ENCODE data around the gene DNAAF3. TPM values are rescaled to one million over a fixed set of nuclear protein-coding genes. Genes with fewer than 3 reads are reported as not detected.
A peak's percentile ranks its signal among the peaks of the same experiment; 100 is the strongest.
"Not testable (repeated sequence)": the region's sequence is repeated elsewhere in the genome, so short reads cannot be mapped to it uniquely, and the experiment has no call there.

The DNAAF3 gene
- total and polyA plus RNA-seq, 2 donors from 2014 or later, result 5.1 to 11.4 TPM

DNA sequence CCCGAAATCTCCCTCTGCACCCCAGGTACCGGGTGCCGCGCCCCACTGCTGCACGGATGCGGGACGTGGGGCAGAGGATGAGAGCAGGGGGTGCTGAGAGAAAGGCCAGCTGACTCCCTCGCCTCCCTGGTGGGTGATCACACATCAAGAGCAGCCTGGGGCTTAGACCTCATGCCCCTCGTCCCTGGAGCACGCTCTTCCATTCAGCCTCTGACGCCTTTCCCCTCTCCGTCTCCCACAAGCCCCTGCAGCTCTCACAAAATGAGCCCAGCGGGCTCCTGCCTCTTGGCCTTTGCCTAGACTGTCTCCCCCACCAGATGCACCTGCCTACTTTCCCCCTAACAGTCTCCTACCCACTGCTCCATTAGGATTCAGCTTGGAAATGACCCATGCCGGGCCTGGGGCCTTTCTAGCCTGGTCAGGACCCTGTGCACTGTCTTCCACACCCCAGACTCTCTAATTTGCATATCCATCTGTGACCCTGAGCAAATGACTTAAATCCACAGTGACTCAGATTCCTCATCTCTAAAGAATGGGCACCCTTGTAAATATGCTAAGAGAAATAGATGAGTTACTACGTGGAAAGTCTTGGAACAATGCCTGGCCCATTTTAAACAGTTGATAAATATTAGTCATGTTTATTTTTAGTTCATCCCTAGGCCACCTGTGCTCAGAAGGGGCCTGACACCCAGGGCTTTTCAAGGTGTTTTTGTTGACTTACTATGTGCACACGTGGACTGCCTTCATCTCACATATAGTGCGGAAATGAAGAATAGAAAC, 43.5 kb upstream of the DNAAF3 start:
- Histone ChIP-seq H3K9ac (ENCODE audit: low read length in 3 of 3) (no peak overlapping the region), H3K36me3 (ENCODE audit: control insufficient read depth in 2 of 3, insufficient read depth in 3 of 3, low read length in 3 of 3) (no peaks in the 10 kb centered on the region), H3K27ac (ENCODE audit: low read depth in 2 of 2, low read length in 2 of 2) (no peak overlapping the region), H3K27me3 (ENCODE audit: control insufficient read depth, insufficient read depth, low read length) (no peaks in the 10 kb centered on the region), H3K9me3 (ENCODE audit: control insufficient read depth in 2 of 3, insufficient read depth in 1 of 3, low read length in 3 of 3) (peaks cover 0 to 4% (median 2%) of the 10 kb centered on the region in 3 donors), H3K4me3 (ENCODE audit: low read length in 3 of 3) (no peak overlapping the region), H3K4me1 (ENCODE audit: control insufficient read depth in 2 of 3, insufficient read depth in 2 of 3, low read depth in 1 of 3, low read length in 3 of 3) (no peaks in the 10 kb centered on the region)
- intact Hi-C loops (cut with DNase I), result no loop called here
- no peak for FAIRE-seq
- peak in 1 of 5 donors; percentile 47 for DNase-seq
- TF ChIP-seq, protein P1, sequence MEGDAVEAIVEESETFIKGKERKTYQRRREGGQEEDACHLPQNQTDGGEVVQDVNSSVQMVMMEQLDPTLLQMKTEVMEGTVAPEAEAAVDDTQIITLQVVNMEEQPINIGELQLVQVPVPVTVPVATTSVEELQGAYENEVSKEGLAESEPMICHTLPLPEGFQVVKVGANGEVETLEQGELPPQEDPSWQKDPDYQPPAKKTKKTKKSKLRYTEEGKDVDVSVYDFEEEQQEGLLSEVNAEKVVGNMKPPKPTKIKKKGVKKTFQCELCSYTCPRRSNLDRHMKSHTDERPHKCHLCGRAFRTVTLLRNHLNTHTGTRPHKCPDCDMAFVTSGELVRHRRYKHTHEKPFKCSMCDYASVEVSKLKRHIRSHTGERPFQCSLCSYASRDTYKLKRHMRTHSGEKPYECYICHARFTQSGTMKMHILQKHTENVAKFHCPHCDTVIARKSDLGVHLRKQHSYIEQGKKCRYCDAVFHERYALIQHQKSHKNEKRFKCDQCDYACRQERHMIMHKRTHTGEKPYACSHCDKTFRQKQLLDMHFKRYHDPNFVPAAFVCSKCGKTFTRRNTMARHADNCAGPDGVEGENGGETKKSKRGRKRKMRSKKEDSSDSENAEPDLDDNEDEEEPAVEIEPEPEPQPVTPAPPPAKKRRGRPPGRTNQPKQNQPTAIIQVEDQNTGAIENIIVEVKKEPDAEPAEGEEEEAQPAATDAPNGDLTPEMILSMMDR (IDR thresholded peaks at IDR 0.05; ENCODE audit: borderline replicate concordance, extremely low read depth, insufficient read depth), result no peak

DNA sequence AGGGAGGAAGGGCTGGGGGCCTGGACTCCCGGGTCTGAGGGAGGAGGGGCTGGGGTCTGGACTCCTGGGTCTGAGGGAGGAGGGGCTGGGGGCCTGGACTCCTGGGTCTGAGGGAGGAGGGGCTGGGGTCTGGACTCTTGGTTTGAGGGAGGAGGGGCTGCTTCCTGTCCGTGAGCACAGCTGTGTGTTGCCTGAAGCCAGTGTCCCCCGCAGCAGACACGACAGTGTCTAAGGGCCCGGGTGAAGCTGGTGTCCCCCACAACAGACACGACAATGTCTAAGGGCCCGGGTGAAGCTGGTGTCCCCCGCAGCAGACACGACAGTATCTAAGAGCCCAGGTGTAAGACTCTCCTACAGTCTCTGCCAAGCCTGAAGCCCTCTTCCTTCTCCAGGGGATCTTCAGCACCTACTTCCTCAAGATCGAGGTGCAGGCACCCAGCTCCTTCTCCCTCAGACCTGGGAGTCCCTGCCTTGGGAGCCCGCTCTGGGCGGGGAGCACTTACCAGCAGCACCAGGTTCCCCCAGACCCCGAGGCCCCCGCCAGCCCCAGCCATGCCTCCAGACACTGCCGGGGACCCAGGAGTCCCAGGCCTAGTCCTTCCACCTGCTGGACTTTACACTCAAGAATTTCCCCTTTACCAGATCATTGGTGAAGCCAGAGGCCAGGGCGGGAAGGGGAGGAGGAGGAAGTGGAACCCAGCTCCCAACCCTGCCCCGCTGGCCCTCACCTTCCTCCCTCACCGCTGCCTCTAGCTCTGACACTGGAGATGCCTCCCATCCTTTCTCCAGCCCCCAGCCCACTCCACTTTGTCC, 42.7 kb upstream of the DNAAF3 start, which contains the start of gene PTPRH:
Gene PTPRH, minus strand, starts transcription at position 622 of the 813 bp plus-strand sequence. Its CDS starts 68 bp downstream, at position 554.
- peak in 1 of 5 donors; percentile 70 for DNase-seq
- no peak for FAIRE-seq
- intact Hi-C loops (cut with DNase I), result no loop called here

DNA sequence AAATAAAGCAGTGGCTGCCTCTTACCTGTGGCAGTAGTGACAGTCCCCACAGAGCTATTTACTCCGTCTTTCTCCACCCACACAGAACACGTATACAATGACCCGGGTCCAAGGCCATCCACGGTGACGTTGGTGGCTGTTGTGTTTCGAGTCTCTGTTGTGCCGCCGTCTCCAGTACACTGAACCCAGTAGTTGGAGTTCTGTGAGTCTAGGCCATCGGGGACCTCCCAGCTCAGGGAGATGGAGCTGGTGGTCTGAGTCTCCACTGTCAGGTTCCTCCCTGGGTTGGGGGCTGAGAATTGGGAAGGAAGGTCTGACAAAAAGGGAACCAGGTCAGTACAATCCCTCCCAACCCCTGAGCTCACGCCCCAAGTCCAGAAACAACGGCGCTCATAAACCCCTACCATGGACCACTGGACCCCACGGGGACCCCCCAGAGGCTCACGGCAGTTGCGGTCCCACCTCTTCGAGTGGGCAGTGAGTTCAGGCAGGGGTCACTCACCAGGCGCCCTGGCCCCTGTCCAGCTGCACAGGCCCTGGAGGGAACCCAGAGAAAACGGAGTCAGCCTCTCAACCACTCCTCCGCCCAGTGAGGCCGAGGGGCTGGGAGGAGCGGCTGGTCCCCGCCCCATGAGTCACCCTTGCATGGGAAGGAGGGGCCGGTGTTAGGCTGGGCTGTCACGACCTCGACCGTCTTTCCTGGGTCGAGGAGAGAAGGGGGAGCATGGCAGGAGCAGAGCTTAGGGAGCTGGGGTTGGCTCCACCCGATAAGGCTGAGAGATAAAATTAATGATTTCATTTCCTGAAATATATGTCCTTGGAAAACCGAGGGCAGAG, 40.5 kb upstream of the DNAAF3 start:
- no peaks in the 10 kb centered on the region for H3K36me3 ChIP-seq (ENCODE audit: control insufficient read depth in 2 of 3, insufficient read depth in 3 of 3, low read length in 3 of 3)
- H3K4me3 ChIP-seq (ENCODE audit: low read length in 3 of 3), result no peak overlapping the region
- intact Hi-C loops (cut with DNase I), result no loop called here
- no peak overlapping the region for H3K9ac ChIP-seq (ENCODE audit: low read length in 3 of 3)
- TF ChIP-seq, protein P1 (IDR thresholded peaks at IDR 0.05; ENCODE audit: borderline replicate concordance, extremely low read depth, insufficient read depth), result no peak
- no peak overlapping the region for H3K27ac ChIP-seq (ENCODE audit: low read depth in 2 of 2, low read length in 2 of 2)
- peak; percentile 50 to 96 (median 72) for DNase-seq
- no peaks in the 10 kb centered on the region for H3K9me3 ChIP-seq (ENCODE audit: control insufficient read depth in 2 of 3, insufficient read depth in 1 of 3, low read length in 3 of 3)
- H3K27me3 ChIP-seq (ENCODE audit: control insufficient read depth, insufficient read depth, low read length), result no peaks in the 10 kb centered on the region
- FAIRE-seq, result no peak
- no peaks in the 10 kb centered on the region for H3K4me1 ChIP-seq (ENCODE audit: control insufficient read depth in 2 of 3, insufficient read depth in 2 of 3, low read depth in 1 of 3, low read length in 3 of 3)

More for the DNA sequence above, 42.7 kb upstream of the DNAAF3 start, which contains the start of gene PTPRH:
- TF ChIP-seq, protein P1 (IDR thresholded peaks at IDR 0.05; ENCODE audit: borderline replicate concordance, extremely low read depth, insufficient read depth), result no peak
- H3K27ac ChIP-seq (ENCODE audit: low read depth in 2 of 2, low read length in 2 of 2), result no peak within 1 kb of the TSS
- H3K27me3 ChIP-seq (ENCODE audit: control insufficient read depth, insufficient read depth, low read length), result no peaks in the 10 kb centered on the region
- no peak within 1 kb of the TSS for H3K9ac ChIP-seq (ENCODE audit: low read length in 3 of 3)
- no peaks in the 10 kb centered on the region for H3K4me1 ChIP-seq (ENCODE audit: control insufficient read depth in 2 of 3, insufficient read depth in 2 of 3, low read depth in 1 of 3, low read length in 3 of 3)
- H3K4me3 ChIP-seq (ENCODE audit: low read length in 3 of 3), result no peak within 1 kb of the TSS
- no peaks in the 10 kb centered on the region for H3K36me3 ChIP-seq (ENCODE audit: control insufficient read depth in 2 of 3, insufficient read depth in 3 of 3, low read length in 3 of 3)
- H3K9me3 ChIP-seq (ENCODE audit: control insufficient read depth in 2 of 3, insufficient read depth in 1 of 3, low read length in 3 of 3), result peaks cover 0 to 4% (median 2%) of the 10 kb centered on the region in 3 donors

DNA sequence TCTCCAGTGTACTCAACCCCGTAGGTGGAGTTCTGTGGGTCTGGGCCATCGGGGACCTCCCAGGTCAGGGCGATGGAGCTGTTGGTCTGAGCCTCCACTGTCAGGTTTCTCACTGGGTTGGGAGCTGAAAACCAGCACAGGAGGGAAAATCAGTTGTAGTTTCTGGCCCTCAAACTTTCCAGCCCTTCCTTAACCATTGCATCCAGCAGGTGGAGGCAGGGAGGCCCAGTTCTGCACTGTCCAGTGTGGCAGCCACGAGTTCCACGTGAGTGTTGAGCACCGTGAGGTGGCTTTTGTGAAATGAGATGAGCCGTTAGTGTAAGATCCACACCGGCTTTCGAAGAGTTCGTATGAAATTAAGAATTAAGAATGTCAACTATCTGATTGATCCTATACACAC, 35.8 kb upstream of the DNAAF3 start:
- H3K36me3 ChIP-seq (ENCODE audit: control insufficient read depth in 2 of 3, insufficient read depth in 3 of 3, low read length in 3 of 3); H3K4me3 ChIP-seq (ENCODE audit: low read length in 3 of 3); H3K27me3 ChIP-seq (ENCODE audit: control insufficient read depth, insufficient read depth, low read length); H3K27ac ChIP-seq (ENCODE audit: low read depth in 2 of 2, low read length in 2 of 2); H3K9ac ChIP-seq (ENCODE audit: low read length in 3 of 3); H3K9me3 ChIP-seq (ENCODE audit: control insufficient read depth in 2 of 3, insufficient read depth in 1 of 3, low read length in 3 of 3); H3K4me1 ChIP-seq (ENCODE audit: control insufficient read depth in 2 of 3, insufficient read depth in 2 of 3, low read depth in 1 of 3, low read length in 3 of 3); intact Hi-C loops (cut with DNase I); FAIRE-seq; DNase-seq: not testable (repeated sequence)
